ENCODE results near the gene IRX5. TPM values are rescaled to one million over a fixed set of nuclear protein-coding genes. Genes with fewer than 3 reads are reported as not detected.
A peak's percentile ranks its signal among the peaks of the same experiment; 100 is the strongest.

Gene IRX5
- total RNA-seq, 6 donors from 2014 or later: 15.2 to 45.6 (median 31.9) TPM

- Histone ChIP-seq H3K4me1 (no peaks in the 10 kb centered on the region), H3K27me3 (no peaks in the 10 kb centered on the region), H3K4me3 (no peak overlapping the region), H3K27ac (no peak overlapping the region), H3K36me3 (no peaks in the 10 kb centered on the region), H3K9me3 (peaks cover 0 to 4% (median 0%) of the 10 kb centered on the region in 4 donors)
- no peak for DNase-seq
- 85 to 92% methylated on average over 2 of the region's 2 CpGs for WGBS, 2 donors
- ATAC-seq (ENCODE audit: low FRiP score in 2 of 2): no peak
- TF ChIP-seq POLR2A (IDR thresholded peaks at IDR 0.05) (no peak), CTCF (IDR thresholded peaks at IDR 0.05) (no peak), EP300 (IDR thresholded peaks at IDR 0.05) (no peak), POLR2AphosphoS5 (IDR thresholded peaks at IDR 0.05) (no peak)
These were observed 27.6 kb upstream of the IRX5 start for GRCh38 chr16:54903047-54903446.

GRCh38 chr16:54911079-54911478 is 19.6 kb upstream of the IRX5 start:
- Histone ChIP-seq H3K4me3 (no peak overlapping the region), H3K4me1 (no peaks in the 10 kb centered on the region), H3K36me3 (no peaks in the 10 kb centered on the region), H3K27ac (no peak overlapping the region), H3K27me3 (no peaks in the 10 kb centered on the region), H3K9me3 (no peaks in the 10 kb centered on the region)
- WGBS, 2 donors: 84 to 86% methylated on average over 5 of the region's 5 CpGs
- TF ChIP-seq POLR2AphosphoS5 (IDR thresholded peaks at IDR 0.05) (no peak), POLR2A (IDR thresholded peaks at IDR 0.05) (no peak), EP300 (IDR thresholded peaks at IDR 0.05) (no peak), CTCF (IDR thresholded peaks at IDR 0.05) (no peak)
- ATAC-seq (ENCODE audit: low FRiP score in 2 of 2): no peak
- no peak for DNase-seq

- DNase-seq (no peak), ATAC-seq (ENCODE audit: low FRiP score in 2 of 2) (no peak)
- Histone ChIP-seq H3K4me3 (no peak overlapping the region), H3K36me3 (no peaks in the 10 kb centered on the region), H3K9me3 (no peaks in the 10 kb centered on the region), H3K27ac (no peak overlapping the region), H3K27me3 (no peaks in the 10 kb centered on the region), H3K4me1 (no peaks in the 10 kb centered on the region)
- no peak for TF ChIP-seq CTCF (IDR thresholded peaks at IDR 0.05)
- no peak for TF ChIP-seq EP300 (IDR thresholded peaks at IDR 0.05)
- no peak for TF ChIP-seq POLR2AphosphoS5 (IDR thresholded peaks at IDR 0.05)
- TF ChIP-seq POLR2A (IDR thresholded peaks at IDR 0.05): no peak
- WGBS, 2 donors: 72 to 83% methylated on average over 2 of the region's 2 CpGs
These were observed 17.9 kb upstream of the IRX5 start for GRCh38 chr16:54912720-54913119.

GRCh38 chr16:54921206-54921824 is 9.3 kb upstream of the IRX5 start:
- Histone ChIP-seq H3K4me3 (no peak overlapping the region), H3K27me3 (peaks cover 0 to 4% (median 0%) of the 10 kb centered on the region in 4 donors), H3K4me1 (no peaks in the 10 kb centered on the region), H3K36me3 (no peaks in the 10 kb centered on the region), H3K9me3 (no peaks in the 10 kb centered on the region), H3K27ac (no peak overlapping the region)
- TF ChIP-seq CTCF (IDR thresholded peaks at IDR 0.05) (no peak), POLR2AphosphoS5 (IDR thresholded peaks at IDR 0.05) (no peak), POLR2A (IDR thresholded peaks at IDR 0.05) (no peak), EP300 (IDR thresholded peaks at IDR 0.05) (no peak)
- ATAC-seq (ENCODE audit: low FRiP score in 2 of 2): no peak
- DNase-seq: no peak
- WGBS, 2 donors: 65 to 80% methylated on average over 3 of the region's 3 CpGs

- WGBS, 2 donors: 81 to 92% methylated on average over 4 of the region's 4 CpGs
- Histone ChIP-seq H3K27ac (peak overlapping the region in 1 of 4 donors; percentile 7), H3K27me3 (peaks cover 0 to 11% (median 5%) of the 10 kb centered on the region in 4 donors), H3K9me3 (no peaks in the 10 kb centered on the region), H3K4me1 (peaks cover 4 to 8% (median 6%) of the 10 kb centered on the region in 4 donors), H3K4me3 (no peak overlapping the region), H3K36me3 (no peaks in the 10 kb centered on the region)
- ATAC-seq (ENCODE audit: low FRiP score in 2 of 2) (no peak), DNase-seq (no peak)
- TF ChIP-seq POLR2A (IDR thresholded peaks at IDR 0.05) (no peak), EP300 (IDR thresholded peaks at IDR 0.05) (no peak), POLR2AphosphoS5 (IDR thresholded peaks at IDR 0.05) (no peak), CTCF (IDR thresholded peaks at IDR 0.05) (no peak)
These were observed 7.6 kb upstream of the IRX5 start for GRCh38 chr16:54923055-54923473.

Data from upper lobe of left lung (tissue), 6 donors.